ENCODE results near the gene COTL1.
A peak's percentile ranks its signal among the peaks of the same experiment; 100 is the strongest.

COTL1 gene

DNA sequence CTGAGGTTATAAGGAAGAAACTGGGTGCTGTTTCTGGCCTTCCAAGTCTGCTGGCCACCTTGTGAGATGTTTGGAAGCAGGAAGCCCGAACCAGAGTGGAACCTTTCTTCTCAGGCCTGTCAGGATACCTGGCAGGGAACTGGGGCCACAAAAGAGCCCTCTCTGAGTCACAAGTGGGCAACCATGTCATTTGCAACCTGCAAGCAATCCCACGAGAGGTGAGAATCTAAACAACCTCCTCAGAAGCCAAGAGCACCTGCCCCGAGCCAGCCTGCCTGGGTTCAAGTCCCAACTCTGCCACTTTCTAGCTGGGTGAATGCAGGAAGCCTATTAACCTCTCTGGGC lies 3.3 kb downstream of the COTL1 start:
- H3K9me3 ChIP-seq (ENCODE audit: insufficient read depth, low read length), result no peaks in the 10 kb centered on the region
- no peak overlapping the region for H2AFZ ChIP-seq (ENCODE audit: low read depth, low read length, severe bottlenecking)
- no peak overlapping the region for H3K9ac ChIP-seq (ENCODE audit: low read length)
- H3K27ac ChIP-seq (ENCODE audit: low read depth, low read length), result no peak overlapping the region
- H4K20me1 ChIP-seq (ENCODE audit: low read depth, low read length), result no peaks in the 10 kb centered on the region
- H3K79me2 ChIP-seq (ENCODE audit: insufficient read depth, low read length), result peaks cover 80% of the 10 kb centered on the region
- H3K9me2 ChIP-seq (replicated peaks; ENCODE audit: insufficient read depth, low read length), result no peaks in the 10 kb centered on the region
- peak overlapping the region; percentile 68 for H3K4me2 ChIP-seq (ENCODE audit: low read depth, low read length, poor library complexity, severe bottlenecking)
- no peak for TF ChIP-seq EZH2phosphoT487 (conservative IDR thresholded peaks at IDR 0.05; ENCODE audit: low read length)
- TF ChIP-seq CTCF (IDR thresholded peaks at IDR 0.05; ENCODE audit: insufficient read depth, low read length, poor library complexity, severe bottlenecking), result no peak
- H3K27me3 ChIP-seq (ENCODE audit: low read length), result no peaks in the 10 kb centered on the region
- peaks cover 16% of the 10 kb centered on the region; the same call in 1 of the 2 replicates for H3F3A ChIP-seq (ENCODE audit: insufficient read depth)
- no peak overlapping the region for H3K4me3 ChIP-seq (ENCODE audit: insufficient read depth, low read length, poor library complexity, severe bottlenecking)
- H3K36me3 ChIP-seq (ENCODE audit: low read length), result peaks cover 7% of the 10 kb centered on the region; the same call in 1 of the 2 replicates

DNA sequence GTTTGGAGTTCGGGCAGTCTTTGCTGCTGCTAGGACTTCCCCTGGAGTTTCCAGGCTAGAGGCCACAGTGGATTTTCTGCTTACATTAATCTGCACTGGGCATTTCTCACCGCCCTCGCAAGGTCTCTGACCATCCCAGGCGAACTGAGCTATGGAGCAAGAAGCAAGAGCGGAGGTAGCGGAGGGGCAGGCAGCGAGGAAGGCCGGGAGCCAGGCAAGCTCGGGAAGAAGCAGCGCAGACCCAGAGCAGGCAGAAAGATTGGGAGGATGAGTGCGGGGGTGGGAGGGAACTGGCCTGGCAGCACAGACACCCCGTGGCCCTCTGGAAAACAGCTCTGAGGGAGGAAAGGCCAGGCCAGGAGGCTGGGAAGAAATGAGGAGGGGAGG lies 3.8 kb downstream of the COTL1 start:
- no peak for TF ChIP-seq CTCF (IDR thresholded peaks at IDR 0.05; ENCODE audit: insufficient read depth, low read length, poor library complexity, severe bottlenecking)
- no peak for TF ChIP-seq EZH2phosphoT487 (conservative IDR thresholded peaks at IDR 0.05; ENCODE audit: low read length)
- Histone ChIP-seq H3K4me2 (ENCODE audit: low read depth, low read length, poor library complexity, severe bottlenecking) (no peak overlapping the region), H3K9me3 (ENCODE audit: insufficient read depth, low read length) (no peaks in the 10 kb centered on the region), H3K27ac (ENCODE audit: low read depth, low read length) (no peak overlapping the region), H3K4me3 (ENCODE audit: insufficient read depth, low read length, poor library complexity, severe bottlenecking) (no peak overlapping the region), H3K27me3 (ENCODE audit: low read length) (no peaks in the 10 kb centered on the region), H3K36me3 (ENCODE audit: low read length) (peaks cover 7% of the 10 kb centered on the region; the same call in 1 of the 2 replicates), H3F3A (ENCODE audit: insufficient read depth) (peaks cover 12% of the 10 kb centered on the region; the same call in 1 of the 2 replicates), H3K9ac (ENCODE audit: low read length) (no peak overlapping the region), H3K9me2 (replicated peaks; ENCODE audit: insufficient read depth, low read length) (no peaks in the 10 kb centered on the region), H4K20me1 (ENCODE audit: low read depth, low read length) (no peaks in the 10 kb centered on the region), H3K79me2 (ENCODE audit: insufficient read depth, low read length) (peaks cover 85% of the 10 kb centered on the region), H2AFZ (ENCODE audit: low read depth, low read length, severe bottlenecking) (no peak overlapping the region)

DNA sequence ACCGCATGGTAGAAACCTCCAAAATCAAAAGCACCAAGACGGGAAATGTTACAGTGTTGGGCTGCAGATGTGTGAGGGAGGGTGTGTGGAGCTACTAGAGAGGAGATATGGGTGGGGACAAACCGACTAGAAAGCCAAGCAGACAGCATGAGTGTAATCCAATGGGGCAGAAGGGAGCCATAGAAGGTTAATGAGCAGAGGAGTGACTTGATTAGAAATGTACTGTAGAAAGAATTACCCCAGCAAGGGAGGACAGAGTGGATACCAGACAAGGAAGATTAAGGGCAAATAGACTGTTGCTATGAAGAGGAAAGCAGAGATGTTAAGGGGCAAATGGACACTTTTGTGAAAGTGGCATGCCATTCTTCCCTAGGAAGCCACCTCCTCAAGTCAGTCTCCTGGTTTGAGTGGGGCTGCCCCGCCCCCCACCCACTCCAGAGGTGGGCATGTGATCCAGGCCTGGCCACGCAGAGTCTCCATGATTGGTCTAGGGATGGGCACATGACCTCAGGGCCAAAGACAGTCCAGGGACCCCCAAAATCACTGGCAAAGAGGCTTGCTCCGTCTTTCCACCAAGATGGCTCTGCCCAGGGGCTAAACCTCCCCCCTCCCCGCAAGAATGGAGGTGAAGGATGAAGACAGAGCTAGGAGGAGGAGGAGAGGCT lies 4.3 kb downstream of the COTL1 start:
- H2AFZ ChIP-seq (ENCODE audit: low read depth, low read length, severe bottlenecking), result no peak overlapping the region
- H3K4me2 ChIP-seq (ENCODE audit: low read depth, low read length, poor library complexity, severe bottlenecking), result no peak overlapping the region
- no peaks in the 10 kb centered on the region for H3K9me3 ChIP-seq (ENCODE audit: insufficient read depth, low read length)
- TF ChIP-seq EZH2phosphoT487 (conservative IDR thresholded peaks at IDR 0.05; ENCODE audit: low read length), result no peak
- TF ChIP-seq CTCF (IDR thresholded peaks at IDR 0.05; ENCODE audit: insufficient read depth, low read length, poor library complexity, severe bottlenecking), result no peak
- no peak overlapping the region for H3K4me3 ChIP-seq (ENCODE audit: insufficient read depth, low read length, poor library complexity, severe bottlenecking)
- no peak overlapping the region for H3K9ac ChIP-seq (ENCODE audit: low read length)
- peaks cover 7% of the 10 kb centered on the region; the same call in 1 of the 2 replicates for H3K36me3 ChIP-seq (ENCODE audit: low read length)
- no peaks in the 10 kb centered on the region for H3K27me3 ChIP-seq (ENCODE audit: low read length)
- peaks cover 12% of the 10 kb centered on the region; the same call in 1 of the 2 replicates for H3F3A ChIP-seq (ENCODE audit: insufficient read depth)
- H3K27ac ChIP-seq (ENCODE audit: low read depth, low read length), result no peak overlapping the region
- no peaks in the 10 kb centered on the region for H4K20me1 ChIP-seq (ENCODE audit: low read depth, low read length)
- H3K9me2 ChIP-seq (replicated peaks; ENCODE audit: insufficient read depth, low read length), result no peaks in the 10 kb centered on the region
- H3K79me2 ChIP-seq (ENCODE audit: insufficient read depth, low read length), result peaks cover 89% of the 10 kb centered on the region
